HCT116 (cell line): ENCODE data around the gene SLC22A8. TPM values are rescaled to one million over a fixed set of nuclear protein-coding genes. Genes with fewer than 3 reads are reported as not detected.
"Not testable (repeated sequence)": the region's sequence is repeated elsewhere in the genome, so short reads cannot be mapped to it uniquely, and the experiment has no call there.

Experiments
- ATAC-seq: fragments of 200-7000 bp; cut with Tn5 transposase; 2 replicates; pipeline ENCODE4 v1.9.1; 2020; ENCODE audit warnings: mild to moderate bottlenecking, moderate library complexity
- Bru-seq: library from RNA; stranded (reverse); fragments of 400-500 nt; gene quantifications from one replicate; lab custom pipeline; 2021; lab: Mats Ljungman, UMichigan
- BruChase-seq, 2 experiments: library from RNA; stranded (reverse); fragments of 400-500 nt; gene quantifications; one replicate each; lab custom pipeline; 2021; lab: Mats Ljungman, UMichigan
- BruUV-seq: library from RNA; stranded (reverse); fragments of 400-500 nt; replicated peaks from 2 replicates; lab custom pipeline; 2021; lab: Mats Ljungman, UMichigan
- CTCF ChIA-PET: fragments of 300-600 bp; sonication (Branson Sonifier 250); formaldehyde crosslinking; loops from one replicate; lab custom pipeline; 2021; ENCODE audit warnings: antibody characterized with exemption; lab: Charles Lee
- POLR2A ChIA-PET: fragments of 300-600, 350-600 bp; sonication (Branson Sonifier 250); formaldehyde crosslinking; loops from one replicate; lab custom pipeline; 2021; ENCODE audit warnings: antibody characterized with exemption; lab: Charles Lee
- RAD21 ChIA-PET, 2 experiments: fragments of 300-600 bp; sonication (Branson Sonifier 250); formaldehyde crosslinking; loops; one replicate each; lab custom pipeline; 2023; ENCODE audit warnings: low total read pairs in 2 of 2; ENCODE audit not compliant: uncharacterized antibody in 2 of 2, unreplicated experiment in 2 of 2, low non-redundant PET in 1 of 2; lab: Charles Lee
- DNase-seq: peaks from one replicate; pipeline ENCODE4 v3.0.0-alpha.2; 2010; ENCODE audit warnings: low read depth, low spot score
- H2AFZ ChIP-seq: fragments of 200-600 bp; shearing (Covaris generic), sonication (generic); 2 replicates; pipeline ENCODE4 v1.6.1; 2017; ENCODE audit warnings: low read depth, mixed run types, mixed read lengths, antibody characterized with exemption, low read length; ENCODE audit not compliant: poor library complexity, severe bottlenecking
- H3K27ac ChIP-seq: 2 replicates; pipeline ENCODE4 v1.5.1; 2012; ENCODE audit warnings: low read depth, low read length
- H3K27me3 ChIP-seq: fragments of 200-600 bp; sonication (generic); 2 replicates; pipeline ENCODE4 v1.6.1; 2016; ENCODE audit warnings: mixed run types, low read length, mixed read lengths; ENCODE audit not compliant: insufficient read depth
- H3K36me3 ChIP-seq, 2 experiments: fragments of 200-500 bp in 1 of 2; fragments of 200-600 bp in 1 of 2; sonication (Bioruptor generic) in 1 of 2; sonication (generic) in 1 of 2; 2 replicates each; pipeline versions ENCODE4 v1.5.1 to v1.6.1; 2014 to 2016; ENCODE audit warnings: low read length in 2 of 2, inconsistent platforms in 1 of 2, mixed read lengths in 1 of 2, mixed run types in 1 of 2; ENCODE audit not compliant: insufficient read depth in 2 of 2, control insufficient read depth in 1 of 2
- H3K4me1 ChIP-seq, 2 experiments: fragments of 200-600 bp in 1 of 2; sonication (generic) in 1 of 2; 2 replicates each; pipeline versions ENCODE4 v1.5.1 to v1.6.1; 2012 to 2017; ENCODE audit warnings: low read length in 2 of 2, inconsistent platforms in 1 of 2, mild to moderate bottlenecking in 1 of 2, mixed read lengths in 1 of 2, mixed run types in 1 of 2, moderate library complexity in 1 of 2; ENCODE audit not compliant: insufficient read depth in 2 of 2, control insufficient read depth in 1 of 2
- H3K4me2 ChIP-seq: fragments of 200-600 bp; sonication (generic); 2 replicates; pipeline ENCODE4 v1.6.1; 2017; ENCODE audit warnings: mixed run types, low read length, mixed read lengths
- H3K4me3 ChIP-seq, 2 experiments: fragments of 200-600 bp in 1 of 2; sonication (generic) in 1 of 2; replicated peaks in 1 of 2; 2 replicates each; pipeline ENCODE4 v1.5.1; 2011 to 2016; ENCODE audit warnings: low read length in 2 of 2, control low read depth in 1 of 2, low read depth in 1 of 2, mild to moderate bottlenecking in 1 of 2, mixed read lengths in 1 of 2, mixed run types in 1 of 2
- H3K79me2 ChIP-seq: fragments of 200-600 bp; sonication (generic); 2 replicates; pipeline ENCODE4 v1.6.1; 2017; ENCODE audit warnings: mild to moderate bottlenecking, mixed run types, low read length, moderate library complexity, mixed read lengths; ENCODE audit not compliant: insufficient read depth
- H3K9ac ChIP-seq: fragments of 200-600 bp; sonication (generic); 2 replicates; pipeline ENCODE4 v1.6.1; 2016; ENCODE audit warnings: low read length, mixed read lengths
- H3K9me2 ChIP-seq: fragments of 200-600 bp; sonication (generic), shearing (Covaris generic); 2 replicates; pipeline ENCODE4 v1.6.1; 2017; ENCODE audit warnings: mixed run types, mild to moderate bottlenecking, moderate library complexity; ENCODE audit not compliant: insufficient read depth
- H3K9me3 ChIP-seq, 2 experiments: fragments of 200-500 bp in 1 of 2; fragments of 200-600 bp in 1 of 2; sonication (Bioruptor generic) in 1 of 2; sonication (generic) in 1 of 2; 2 replicates each; pipeline ENCODE4 v1.6.1; 2014 to 2017; ENCODE audit warnings: low read length in 2 of 2, mixed read lengths in 2 of 2, inconsistent platforms in 1 of 2, low read depth in 1 of 2, mild to moderate bottlenecking in 1 of 2, mixed run types in 1 of 2, moderate library complexity in 1 of 2; ENCODE audit not compliant: control insufficient read depth in 1 of 2, insufficient read depth in 1 of 2
- H4K20me1 ChIP-seq: fragments of 200-600 bp; sonication (generic), shearing (Covaris generic); 2 replicates; pipeline ENCODE4 v1.6.1; 2017; ENCODE audit warnings: mixed run types, mild to moderate bottlenecking, moderate library complexity; ENCODE audit not compliant: insufficient read depth
- CBX3 ChIP-seq: IDR thresholded peaks from 2 replicates; pipeline ENCODE4 v1.6.1; 2012; ENCODE audit warnings: low read depth
- intact Hi-C: fragments of 100-400 bp; cut with micrococcal nuclease; formaldehyde crosslinking; loops from 2 replicates; pipeline ENCODE4 v1.10.0; 2022
- long read RNA-seq: library from polyadenylated mRNA; unstranded; transcript quantifications from one replicate; pipeline ENCODE4 v2.0.0, GENCODE V29; 2021; ENCODE audit not compliant: unreplicated experiment
- polyA plus RNA-seq: library from polyadenylated mRNA; unstranded; fragments of >200 nt; gene quantifications from 2 replicates; pipeline ENCODE4 v1.2.1, GENCODE V29; 2012; ENCODE audit warnings: missing spikeins
- total RNA-seq: library from RNA; stranded (reverse); gene quantifications from one replicate; pipeline ENCODE4 v1.2.1, GENCODE V29; 2021; ENCODE audit not compliant: unreplicated experiment

SLC22A8 gene
- total RNA-seq: not detected
- polyA plus RNA-seq: not detected in 2 replicates
- percentile 10 among the genes with signal in this experiment for Bru-seq, nascent RNA
- BruChase-seq, experiment 1, labeled RNA remaining after a 6-hour chase: not detected
- BruChase-seq, experiment 2, labeled RNA remaining after a 2-hour chase: not detected
- long read RNA-seq: 0 reads

GRCh38 chr11:63015521-63016215, at the start of gene SLC22A8:
Gene SLC22A8, minus strand, starts transcription at chr11:63015841. Its CDS starts 883 bp downstream, at chr11:63014958.
- H3K79me2 ChIP-seq: no peaks in the 10 kb centered on the region
- no peak within 1 kb of the TSS for H3K27ac ChIP-seq
- RAD21 ChIA-PET: no interaction called here
- no peak for TF ChIP-seq CBX3
- TF ChIP-seq, all 23 proteins: peak for 0
- Histone ChIP-seq H3K4me3 (no peak within 1 kb of the TSS), H3K4me1 (peaks cover 9 to 11% of the 10 kb centered on the region in 2 experiments), H4K20me1 (no peaks in the 10 kb centered on the region), H3K27me3 (no peaks in the 10 kb centered on the region), H3K36me3 (no peaks in the 10 kb centered on the region), H2AFZ (no peak within 1 kb of the TSS), H3K4me2 (peak within 1 kb of the TSS; percentile 5; the same call in 1 of the 2 replicates), H3K9me3 (no peaks in the 10 kb centered on the region), H3K9me2 (no peaks in the 10 kb centered on the region), H3K9ac (no peak within 1 kb of the TSS)
- no peak for ATAC-seq
- no TSS peak for BruUV-seq
- DNase-seq: no peak
- ChIA-PET CTCF (no interaction called here), POLR2A (no interaction called here)
- intact Hi-C loops: no loop called here

- CTCF ChIA-PET, intact Hi-C loops, H3K4me1 ChIP-seq, H3K27ac ChIP-seq, H2AFZ ChIP-seq, H3K36me3 ChIP-seq, H3K9me2 ChIP-seq, H3K4me2 ChIP-seq, POLR2A ChIA-PET, ATAC-seq, H3K9ac ChIP-seq, H4K20me1 ChIP-seq, BruUV-seq, H3K9me3 ChIP-seq, H3K4me3 ChIP-seq, H3K27me3 ChIP-seq, H3K79me2 ChIP-seq, RAD21 ChIA-PET, DNase-seq: not testable (repeated sequence)
These were observed 30.6 kb upstream of the SLC22A8 start for GRCh38 chr11:63046203-63046602.
